GM21737 (cell line): ENCODE data around the gene PRLR.
"Not testable (repeated sequence)": the region's sequence is repeated elsewhere in the genome, so short reads cannot be mapped to it uniquely, and the experiment has no call there.

Experiments
- ATAC-seq: cut with Tn5 transposase; IDR thresholded peaks from one replicate; pipeline ENCODE4 v1.9.1; 2021; ENCODE audit warnings: mild to moderate bottlenecking, moderate library complexity; ENCODE audit not compliant: unreplicated experiment

PRLR gene

GRCh38 chr5:35230038-35230611, at the start of gene PRLR:
TSS of gene PRLR (minus strand) at chr5:35230487. CDS start at chr5:35089620, 140,867 bp downstream.
- peak; percentile 27 for ATAC-seq

GRCh38 chr5:35274839-35275509, 44.7 kb upstream of the PRLR start:
- no peak for ATAC-seq

- ATAC-seq: no peak
These were observed 38.7 kb upstream of the PRLR start for GRCh38 chr5:35269006-35269405.

GRCh38 chr5:35266276-35266675, 36.0 kb upstream of the PRLR start:
- no peak for ATAC-seq

- ATAC-seq: no peak
These were observed 34.2 kb upstream of the PRLR start for GRCh38 chr5:35264509-35264908.

GRCh38 chr5:35263266-35263877, 33.1 kb upstream of the PRLR start:
- ATAC-seq: no peak

- ATAC-seq: no peak
These were observed 23.3 kb upstream of the PRLR start for GRCh38 chr5:35253582-35253981.

- ATAC-seq: no peak
These were observed 22.7 kb upstream of the PRLR start for GRCh38 chr5:35252963-35253362.

GRCh38 chr5:35248843-35249780, 18.8 kb upstream of the PRLR start:
- ATAC-seq: no peak

- ATAC-seq: no peak
These were observed 17.4 kb upstream of the PRLR start for GRCh38 chr5:35247648-35248034.

GRCh38 chr5:35246900-35247647, 16.8 kb upstream of the PRLR start:
- no peak for ATAC-seq

- ATAC-seq: no peak
These were observed 16.1 kb upstream of the PRLR start for GRCh38 chr5:35246411-35246810.

- not testable (repeated sequence) for ATAC-seq
These were observed 15.1 kb upstream of the PRLR start for GRCh38 chr5:35245371-35245770.

GRCh38 chr5:35244171-35244570, 13.9 kb upstream of the PRLR start:
- no peak for ATAC-seq

- no peak for ATAC-seq
These were observed 12.5 kb upstream of the PRLR start for GRCh38 chr5:35242702-35243258.

GRCh38 chr5:35240892-35241291, 10.6 kb upstream of the PRLR start:
- no peak for ATAC-seq

GRCh38 chr5:35239911-35240610, 9.8 kb upstream of the PRLR start:
- ATAC-seq: no peak

- ATAC-seq: no peak
These were observed 9.2 kb upstream of the PRLR start for GRCh38 chr5:35239476-35239875.

GRCh38 chr5:35237580-35238376, 7.5 kb upstream of the PRLR start:
- peak; percentile 83 for ATAC-seq
